H9 (cell line): ENCODE results near the gene NPHP4. TPM values are rescaled to one million over a fixed set of nuclear protein-coding genes. Genes with fewer than 3 reads are reported as not detected.

Experiments used
- DNase-seq: peaks from one replicate; pipeline ENCODE4 v3.0.0-alpha.2; 2017
- H2AFZ ChIP-seq: one replicate; pipeline ENCODE4 v1.6.1; 2013; ENCODE audit warnings: mild to moderate bottlenecking, low read length, control low read depth, moderate library complexity
- H2AK5ac ChIP-seq: 2 replicates; pipeline ENCODE4 v1.6.1; 2013; ENCODE audit warnings: low read length, control low read depth, mixed read lengths; ENCODE audit not compliant: insufficient read length
- H2BK120ac ChIP-seq: one replicate; pipeline ENCODE4 v1.6.1; 2013; ENCODE audit warnings: low read depth, mild to moderate bottlenecking, low read length, control low read depth, inconsistent platforms; ENCODE audit not compliant: poor library complexity, severe bottlenecking
- H2BK12ac ChIP-seq: 2 replicates; pipeline ENCODE4 v1.6.1; 2013; ENCODE audit warnings: low read length, control low read depth, mixed read lengths, low read depth; ENCODE audit not compliant: insufficient read length
- H2BK15ac ChIP-seq: 2 replicates; pipeline ENCODE4 v1.6.1; 2013; ENCODE audit warnings: low read depth, low read length, control low read depth
- H2BK20ac ChIP-seq: one replicate; pipeline ENCODE4 v1.6.1; 2013; ENCODE audit warnings: low read depth, mild to moderate bottlenecking, low read length, control low read depth, inconsistent platforms; ENCODE audit not compliant: poor library complexity, severe bottlenecking
- H2BK5ac ChIP-seq: 2 replicates; pipeline ENCODE4 v1.6.1; 2013; ENCODE audit warnings: low read length, control low read depth, mixed read lengths; ENCODE audit not compliant: insufficient read length
- H3K14ac ChIP-seq: 2 replicates; pipeline ENCODE4 v1.6.1; 2013; ENCODE audit warnings: low read length, control low read depth; ENCODE audit not compliant: insufficient read depth
- H3K18ac ChIP-seq: 2 replicates; pipeline ENCODE4 v1.6.1; 2013; ENCODE audit warnings: low read depth, mild to moderate bottlenecking, mixed read lengths, low read length, control low read depth; ENCODE audit not compliant: insufficient read length
- H3K23ac ChIP-seq: 2 replicates; pipeline ENCODE4 v1.6.1; 2013; ENCODE audit warnings: low read length, control low read depth, mixed read lengths, low read depth; ENCODE audit not compliant: insufficient read length
- H3K23me2 ChIP-seq: 2 replicates; pipeline ENCODE4 v1.6.1; 2013; ENCODE audit warnings: low read depth, mild to moderate bottlenecking, mixed read lengths, low read length, control low read depth; ENCODE audit not compliant: insufficient read length, poor library complexity, severe bottlenecking
- H3K27ac ChIP-seq: 2 replicates; pipeline ENCODE4 v1.5.1; 2013; ENCODE audit warnings: low read length, control low read depth, mixed read lengths, low read depth; ENCODE audit not compliant: insufficient read length
- H3K27me3 ChIP-seq: 2 replicates; pipeline ENCODE4 v1.6.1; 2013; ENCODE audit warnings: low read length, control low read depth, inconsistent platforms; ENCODE audit not compliant: insufficient read depth
- H3K4ac ChIP-seq: 2 replicates; pipeline ENCODE4 v1.6.1; 2013; ENCODE audit warnings: low read depth, mild to moderate bottlenecking, control low read depth, inconsistent platforms, low read length, moderate library complexity
- H3K4me1 ChIP-seq: 2 replicates; pipeline ENCODE4 v1.6.1; 2013; ENCODE audit warnings: low read length, control low read depth, inconsistent platforms; ENCODE audit not compliant: insufficient read depth
- H3K4me2 ChIP-seq: 2 replicates; pipeline ENCODE4 v1.6.1; 2013; ENCODE audit warnings: low read length, control low read depth, mixed read lengths; ENCODE audit not compliant: insufficient read length, insufficient read depth
- H3K56ac ChIP-seq: 2 replicates; pipeline ENCODE4 v1.6.1; 2013; ENCODE audit warnings: low read depth, mild to moderate bottlenecking, mixed read lengths, low read length, control low read depth; ENCODE audit not compliant: insufficient read length
- H3K79me1 ChIP-seq: 2 replicates; pipeline ENCODE4 v1.6.1; 2013; ENCODE audit warnings: low read depth, mild to moderate bottlenecking, moderate library complexity, low read length, control low read depth, inconsistent platforms; ENCODE audit not compliant: insufficient read depth, poor library complexity, severe bottlenecking
- H3K79me2 ChIP-seq: 2 replicates; pipeline ENCODE4 v1.6.1; 2013; ENCODE audit warnings: low read length, control low read depth, inconsistent platforms; ENCODE audit not compliant: insufficient read depth
- H3K9ac ChIP-seq: 2 replicates; pipeline ENCODE4 v1.6.1; 2013; ENCODE audit warnings: low read length, control low read depth, mixed read lengths; ENCODE audit not compliant: insufficient read length; ENCODE audit errors: extremely low read depth
- H3K9me3 ChIP-seq: one replicate; pipeline ENCODE4 v1.6.1; 2013; ENCODE audit warnings: low read depth, low read length, inconsistent platforms; ENCODE audit not compliant: control insufficient read depth
- H3T11ph ChIP-seq: one replicate; pipeline ENCODE4 v1.6.1; 2013; ENCODE audit warnings: mild to moderate bottlenecking, low read length, control low read depth, inconsistent platforms
- H4K20me1 ChIP-seq: one replicate; pipeline ENCODE4 v1.6.1; 2013; ENCODE audit not compliant: control insufficient read depth, insufficient read length, insufficient read depth
- H4K5ac ChIP-seq: 2 replicates; pipeline ENCODE4 v1.6.1; 2013; ENCODE audit warnings: low read depth, mild to moderate bottlenecking, mixed read lengths, low read length, control low read depth; ENCODE audit not compliant: insufficient read length
- H4K8ac ChIP-seq: replicated peaks from 2 replicates; pipeline ENCODE4 v1.6.1; 2013; ENCODE audit warnings: low read length, control low read depth, mixed read lengths, low read depth; ENCODE audit not compliant: insufficient read length
- H4K91ac ChIP-seq: 2 replicates; pipeline ENCODE4 v1.6.1; 2013; ENCODE audit warnings: low read depth, mild to moderate bottlenecking, moderate library complexity, mixed read lengths, low read length, control low read depth; ENCODE audit not compliant: insufficient read length
- H3K27ac Mint-ChIP-seq, 3 experiments: 2 replicates in 2 of 3; 3 replicates in 1 of 3; pipeline ENCODE4 v1.8.0; 2020 to 2021; ENCODE audit warnings: mixed read lengths in 3 of 3, mild to moderate bottlenecking in 1 of 3, moderate library complexity in 1 of 3
- H3K27me3 Mint-ChIP-seq: 2 replicates; pipeline ENCODE4 v1.8.0; 2021; ENCODE audit warnings: low read depth, mild to moderate bottlenecking, moderate library complexity, mixed read lengths
- H3K36me3 Mint-ChIP-seq, 3 experiments: 2 replicates in 2 of 3; 3 replicates in 1 of 3; pipeline ENCODE4 v1.8.0; 2020 to 2021; ENCODE audit warnings: low read depth in 3 of 3, mixed read lengths in 3 of 3; ENCODE audit not compliant: insufficient read depth in 1 of 3
- H3K4me1 Mint-ChIP-seq, 2 experiments: 2 replicates each; pipeline ENCODE4 v1.8.0; 2020; ENCODE audit warnings: mixed read lengths in 2 of 2
- H3K4me3 Mint-ChIP-seq, 2 experiments: 2 replicates in 1 of 2; 3 replicates in 1 of 2; pipeline ENCODE4 v1.8.0; 2020 to 2021; ENCODE audit warnings: mild to moderate bottlenecking in 2 of 2, mixed read lengths in 2 of 2, moderate library complexity in 1 of 2
- H3K9me3 Mint-ChIP-seq, 2 experiments: 2 replicates in 1 of 2; 3 replicates in 1 of 2; pipeline ENCODE4 v1.8.0; 2020; ENCODE audit warnings: mild to moderate bottlenecking in 2 of 2, mixed read lengths in 2 of 2, moderate library complexity in 1 of 2
- WGBS: extraction: QIAGEN DNeasy Blood & Tissue Kit; methylation state at CpG from one replicate; pipeline ENCODE4 v1.1.7; 2013; ENCODE audit warnings: missing lambda C conversion rate, low lambda C conversion rate, mixed read lengths; ENCODE audit not compliant: insufficient read length; ENCODE audit errors: extremely low coverage; 5-methylcytosine and 5-hydroxymethylcytosine counted together
- total RNA-seq: library from RNA; stranded (reverse); gene quantifications from 2 replicates; pipeline ENCODE4 v1.2.1, GENCODE V29; 2021
- TF ChIP-seq, protein P1 (sequence below): fragments of 200-600 bp; sonication (generic); conservative IDR thresholded peaks from 3 replicates; pipeline ENCODE4 v1.8.0; 2021; ENCODE audit warnings: antibody characterized with exemption, mild to moderate bottlenecking

NPHP4 gene
- total RNA-seq, 1 experiment from 2014 or later: 17.6 TPM

DNA sequence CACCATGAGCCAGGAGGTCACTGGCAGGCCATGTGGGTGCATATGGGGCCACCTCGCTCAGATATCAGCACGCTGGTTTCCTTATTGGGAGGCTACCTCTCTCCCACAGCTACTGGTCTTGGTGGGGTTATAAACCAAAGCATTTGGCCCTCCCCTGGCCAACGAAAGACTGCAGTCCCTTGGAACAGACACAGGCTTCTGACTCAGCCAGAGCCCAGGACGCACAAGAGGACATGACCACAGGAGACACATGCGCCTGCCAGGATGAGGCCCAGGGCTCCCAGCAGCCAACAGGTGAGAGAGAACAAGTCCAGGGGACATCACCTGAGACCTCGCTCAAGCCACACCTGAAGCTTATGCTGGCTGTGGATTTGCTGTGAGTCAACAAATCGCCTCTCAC lies 13.8 kb downstream of the NPHP4 start:
- no peaks in the 10 kb centered on the region for H3K9me3 ChIP-seq
- no peak overlapping the region for H2BK15ac ChIP-seq
- no peak overlapping the region for H3K4ac ChIP-seq
- no peak overlapping the region for H2BK120ac ChIP-seq
- H3K27ac ChIP-seq: no peak overlapping the region
- peaks cover 8 to 11% of the 10 kb centered on the region in 2 experiments for H3K9me3 Mint-ChIP-seq
- H3K9ac ChIP-seq: no peak overlapping the region
- TF ChIP-seq, protein P1, sequence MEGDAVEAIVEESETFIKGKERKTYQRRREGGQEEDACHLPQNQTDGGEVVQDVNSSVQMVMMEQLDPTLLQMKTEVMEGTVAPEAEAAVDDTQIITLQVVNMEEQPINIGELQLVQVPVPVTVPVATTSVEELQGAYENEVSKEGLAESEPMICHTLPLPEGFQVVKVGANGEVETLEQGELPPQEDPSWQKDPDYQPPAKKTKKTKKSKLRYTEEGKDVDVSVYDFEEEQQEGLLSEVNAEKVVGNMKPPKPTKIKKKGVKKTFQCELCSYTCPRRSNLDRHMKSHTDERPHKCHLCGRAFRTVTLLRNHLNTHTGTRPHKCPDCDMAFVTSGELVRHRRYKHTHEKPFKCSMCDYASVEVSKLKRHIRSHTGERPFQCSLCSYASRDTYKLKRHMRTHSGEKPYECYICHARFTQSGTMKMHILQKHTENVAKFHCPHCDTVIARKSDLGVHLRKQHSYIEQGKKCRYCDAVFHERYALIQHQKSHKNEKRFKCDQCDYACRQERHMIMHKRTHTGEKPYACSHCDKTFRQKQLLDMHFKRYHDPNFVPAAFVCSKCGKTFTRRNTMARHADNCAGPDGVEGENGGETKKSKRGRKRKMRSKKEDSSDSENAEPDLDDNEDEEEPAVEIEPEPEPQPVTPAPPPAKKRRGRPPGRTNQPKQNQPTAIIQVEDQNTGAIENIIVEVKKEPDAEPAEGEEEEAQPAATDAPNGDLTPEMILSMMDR: no peak
- no peaks in the 10 kb centered on the region for H3K27me3 ChIP-seq
- peaks cover 14 to 18% of the 10 kb centered on the region in 2 experiments for H3K4me1 Mint-ChIP-seq
- H4K8ac ChIP-seq: no peak overlapping the region
- no peak overlapping the region for H4K5ac ChIP-seq
- no peak overlapping the region for H2BK12ac ChIP-seq
- H3K36me3 Mint-ChIP-seq: peaks cover 10 to 23% (median 22%) of the 10 kb centered on the region in 3 experiments
- no peak overlapping the region; a peak in 1 of 5 replicates for H3K4me3 Mint-ChIP-seq
- no CpG with 5 or more reads among the region's 7 CpGs for WGBS
- H3K79me1 ChIP-seq: no peaks in the 10 kb centered on the region
- H2AFZ ChIP-seq: no peak overlapping the region
- H2BK20ac ChIP-seq: no peak overlapping the region
- peaks cover 3% of the 10 kb centered on the region for H3K27me3 Mint-ChIP-seq
- H3K4me2 ChIP-seq: no peak overlapping the region
- no peak overlapping the region for H3K23ac ChIP-seq
- no peak overlapping the region for H3K14ac ChIP-seq
- H3K23me2 ChIP-seq: no peaks in the 10 kb centered on the region
- no peaks in the 10 kb centered on the region for H3K79me2 ChIP-seq
- DNase-seq: peak; percentile 23
- H3T11ph ChIP-seq: no peak overlapping the region
- no peak overlapping the region for H2AK5ac ChIP-seq
- no peaks in the 10 kb centered on the region; the same call in 1 of the 2 replicates for H3K4me1 ChIP-seq
- no peak overlapping the region for H3K27ac Mint-ChIP-seq
- no peak overlapping the region for H3K18ac ChIP-seq
- H2BK5ac ChIP-seq: no peak overlapping the region
- no peak overlapping the region for H4K91ac ChIP-seq
- H4K20me1 ChIP-seq: no peaks in the 10 kb centered on the region
- H3K56ac ChIP-seq: no peak overlapping the region
